ENCODE data around the gene SRSF6. TPM values are rescaled to one million over a fixed set of nuclear protein-coding genes. Genes with fewer than 3 reads are reported as not detected.

SRSF6 gene
- total RNA-seq, 1 donor from 2014 or later, result 86.1 TPM

DNA sequence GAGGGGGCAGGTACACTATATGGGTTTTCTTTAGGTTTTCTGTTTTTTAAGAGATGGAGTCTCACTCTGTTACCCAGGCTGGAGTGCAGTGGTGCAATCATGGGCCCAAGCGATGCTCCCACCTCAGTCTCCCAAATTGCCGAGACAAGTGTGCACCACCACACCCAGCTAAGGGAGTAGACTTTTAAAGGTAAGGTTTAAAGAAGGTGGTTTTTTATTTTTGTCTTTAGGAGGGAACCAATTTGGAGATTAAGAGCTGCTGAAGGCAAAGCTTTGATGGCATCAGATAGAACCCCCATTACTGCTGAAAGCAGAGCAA lies 7.9 kb downstream of the SRSF6 start:
- Mint-ChIP-seq H3K4me1 (peaks cover 9% of the 10 kb centered on the region), H3K27me3 (ENCODE audit: insufficient read depth, low read depth) (peaks cover 3% of the 10 kb centered on the region), H3K27ac (no peak overlapping the region), H3K36me3 (peaks cover 49% of the 10 kb centered on the region), H3K9me3 (no peaks in the 10 kb centered on the region), H3K4me3 (no peak overlapping the region)
- TF ChIP-seq CTCF (IDR thresholded peaks at IDR 0.05), result no peak
- TF ChIP-seq EZH2 (IDR thresholded peaks at IDR 0.05), result no peak
- no peak for TF ChIP-seq EZH2phosphoT487 (IDR thresholded peaks at IDR 0.05)
- Histone ChIP-seq H3K9me3 (ENCODE audit: low read depth) (no peaks in the 10 kb centered on the region), H3K36me3 (peaks cover 11% of the 10 kb centered on the region), H3K4me3 (no peak overlapping the region), H4K20me1 (ENCODE audit: low read depth) (peaks cover 40% of the 10 kb centered on the region), H3K79me2 (ENCODE audit: low read depth) (peaks cover 33% of the 10 kb centered on the region), H3K9ac (no peak overlapping the region), H3F3A (ENCODE audit: low read depth) (peaks cover 57% of the 10 kb centered on the region), H3K27me3 (no peaks in the 10 kb centered on the region), H2AFZ (replicated peaks) (no peak overlapping the region), H3K27ac (peak overlapping the region; percentile 35), H3K4me2 (no peak overlapping the region), H3K4me1 (peaks cover 6% of the 10 kb centered on the region)
- no peak for DNase-seq (ENCODE audit: low spot score)

GRCh38 chr20:43467589-43467988 lies 9.9 kb downstream of the SRSF6 start:
- TF ChIP-seq EZH2phosphoT487 (IDR thresholded peaks at IDR 0.05), result no peak
- TF ChIP-seq EZH2 (IDR thresholded peaks at IDR 0.05), result no peak
- no peak for TF ChIP-seq CTCF (IDR thresholded peaks at IDR 0.05)
- Mint-ChIP-seq H3K4me3 (no peak overlapping the region), H3K27ac (no peak overlapping the region), H3K27me3 (ENCODE audit: insufficient read depth, low read depth) (peaks cover 3% of the 10 kb centered on the region), H3K36me3 (peaks cover 35% of the 10 kb centered on the region), H3K4me1 (peaks cover 4% of the 10 kb centered on the region), H3K9me3 (no peaks in the 10 kb centered on the region)
- DNase-seq (ENCODE audit: low spot score), result no peak
- Histone ChIP-seq H3K4me1 (no peaks in the 10 kb centered on the region), H3K4me3 (no peak overlapping the region), H3K27me3 (no peaks in the 10 kb centered on the region), H3F3A (ENCODE audit: low read depth) (peaks cover 47% of the 10 kb centered on the region), H3K36me3 (no peaks in the 10 kb centered on the region), H2AFZ (replicated peaks) (no peak overlapping the region), H3K4me2 (no peak overlapping the region), H3K79me2 (ENCODE audit: low read depth) (peaks cover 14% of the 10 kb centered on the region), H3K9me3 (ENCODE audit: low read depth) (no peaks in the 10 kb centered on the region), H3K27ac (no peak overlapping the region), H3K9ac (no peak overlapping the region), H4K20me1 (ENCODE audit: low read depth) (peaks cover 24% of the 10 kb centered on the region)

- TF ChIP-seq CTCF (IDR thresholded peaks at IDR 0.05) (peak; percentile 14), EZH2phosphoT487 (IDR thresholded peaks at IDR 0.05) (no peak), EZH2 (IDR thresholded peaks at IDR 0.05) (no peak)
- H3K27ac Mint-ChIP-seq, result no peak overlapping the region
Measured at GRCh38 chr20:43472671-43473380, 15.1 kb downstream of the SRSF6 start.

More at GRCh38 chr20:43472671-43473380, 15.1 kb downstream of the SRSF6 start:
- Histone ChIP-seq H3K79me2 (ENCODE audit: low read depth) (no peaks in the 10 kb centered on the region), H4K20me1 (ENCODE audit: low read depth) (no peaks in the 10 kb centered on the region), H2AFZ (replicated peaks) (no peak overlapping the region), H3K4me2 (no peak overlapping the region), H3K27ac (no peak overlapping the region), H3K27me3 (peaks cover 12% of the 10 kb centered on the region), H3K4me3 (no peak overlapping the region), H3K4me1 (no peaks in the 10 kb centered on the region), H3K9me3 (ENCODE audit: low read depth) (no peaks in the 10 kb centered on the region), H3K36me3 (no peaks in the 10 kb centered on the region), H3F3A (ENCODE audit: low read depth) (peaks cover 5% of the 10 kb centered on the region), H3K9ac (no peak overlapping the region)
- no peak for DNase-seq (ENCODE audit: low spot score)
- Mint-ChIP-seq H3K9me3 (no peaks in the 10 kb centered on the region), H3K36me3 (peaks cover 6% of the 10 kb centered on the region), H3K4me1 (peaks cover 2% of the 10 kb centered on the region), H3K27me3 (ENCODE audit: insufficient read depth, low read depth) (peaks cover 3% of the 10 kb centered on the region), H3K4me3 (no peak overlapping the region)
